H9 (cell line): ENCODE data around the gene KDF1. TPM values are rescaled to one million over a fixed set of nuclear protein-coding genes. Genes with fewer than 3 reads are reported as not detected.

ENCODE experiments used
- DNase-seq: peaks from one replicate; pipeline ENCODE4 v3.0.0-alpha.2; 2017
- H2AFZ ChIP-seq: one replicate; pipeline ENCODE4 v1.6.1; 2013; ENCODE audit warnings: mild to moderate bottlenecking, low read length, control low read depth, moderate library complexity
- H2AK5ac ChIP-seq: 2 replicates; pipeline ENCODE4 v1.6.1; 2013; ENCODE audit warnings: low read length, control low read depth, mixed read lengths; ENCODE audit not compliant: insufficient read length
- H2BK120ac ChIP-seq: one replicate; pipeline ENCODE4 v1.6.1; 2013; ENCODE audit warnings: low read depth, mild to moderate bottlenecking, low read length, control low read depth, inconsistent platforms; ENCODE audit not compliant: poor library complexity, severe bottlenecking
- H2BK12ac ChIP-seq: 2 replicates; pipeline ENCODE4 v1.6.1; 2013; ENCODE audit warnings: low read length, control low read depth, mixed read lengths, low read depth; ENCODE audit not compliant: insufficient read length
- H2BK15ac ChIP-seq: 2 replicates; pipeline ENCODE4 v1.6.1; 2013; ENCODE audit warnings: low read depth, low read length, control low read depth
- H2BK20ac ChIP-seq: one replicate; pipeline ENCODE4 v1.6.1; 2013; ENCODE audit warnings: low read depth, mild to moderate bottlenecking, low read length, control low read depth, inconsistent platforms; ENCODE audit not compliant: poor library complexity, severe bottlenecking
- H2BK5ac ChIP-seq: 2 replicates; pipeline ENCODE4 v1.6.1; 2013; ENCODE audit warnings: low read length, control low read depth, mixed read lengths; ENCODE audit not compliant: insufficient read length
- H3K14ac ChIP-seq: 2 replicates; pipeline ENCODE4 v1.6.1; 2013; ENCODE audit warnings: low read length, control low read depth; ENCODE audit not compliant: insufficient read depth
- H3K18ac ChIP-seq: 2 replicates; pipeline ENCODE4 v1.6.1; 2013; ENCODE audit warnings: low read depth, mild to moderate bottlenecking, mixed read lengths, low read length, control low read depth; ENCODE audit not compliant: insufficient read length
- H3K23ac ChIP-seq: 2 replicates; pipeline ENCODE4 v1.6.1; 2013; ENCODE audit warnings: low read length, control low read depth, mixed read lengths, low read depth; ENCODE audit not compliant: insufficient read length
- H3K23me2 ChIP-seq: 2 replicates; pipeline ENCODE4 v1.6.1; 2013; ENCODE audit warnings: low read depth, mild to moderate bottlenecking, mixed read lengths, low read length, control low read depth; ENCODE audit not compliant: insufficient read length, poor library complexity, severe bottlenecking
- H3K27ac ChIP-seq: 2 replicates; pipeline ENCODE4 v1.5.1; 2013; ENCODE audit warnings: low read length, control low read depth, mixed read lengths, low read depth; ENCODE audit not compliant: insufficient read length
- H3K27me3 ChIP-seq: 2 replicates; pipeline ENCODE4 v1.6.1; 2013; ENCODE audit warnings: low read length, control low read depth, inconsistent platforms; ENCODE audit not compliant: insufficient read depth
- H3K4ac ChIP-seq: 2 replicates; pipeline ENCODE4 v1.6.1; 2013; ENCODE audit warnings: low read depth, mild to moderate bottlenecking, control low read depth, inconsistent platforms, low read length, moderate library complexity
- H3K4me1 ChIP-seq: 2 replicates; pipeline ENCODE4 v1.6.1; 2013; ENCODE audit warnings: low read length, control low read depth, inconsistent platforms; ENCODE audit not compliant: insufficient read depth
- H3K4me2 ChIP-seq: 2 replicates; pipeline ENCODE4 v1.6.1; 2013; ENCODE audit warnings: low read length, control low read depth, mixed read lengths; ENCODE audit not compliant: insufficient read length, insufficient read depth
- H3K56ac ChIP-seq: 2 replicates; pipeline ENCODE4 v1.6.1; 2013; ENCODE audit warnings: low read depth, mild to moderate bottlenecking, mixed read lengths, low read length, control low read depth; ENCODE audit not compliant: insufficient read length
- H3K79me1 ChIP-seq: 2 replicates; pipeline ENCODE4 v1.6.1; 2013; ENCODE audit warnings: low read depth, mild to moderate bottlenecking, moderate library complexity, low read length, control low read depth, inconsistent platforms; ENCODE audit not compliant: insufficient read depth, poor library complexity, severe bottlenecking
- H3K79me2 ChIP-seq: 2 replicates; pipeline ENCODE4 v1.6.1; 2013; ENCODE audit warnings: low read length, control low read depth, inconsistent platforms; ENCODE audit not compliant: insufficient read depth
- H3K9ac ChIP-seq: 2 replicates; pipeline ENCODE4 v1.6.1; 2013; ENCODE audit warnings: low read length, control low read depth, mixed read lengths; ENCODE audit not compliant: insufficient read length; ENCODE audit errors: extremely low read depth
- H3K9me3 ChIP-seq: one replicate; pipeline ENCODE4 v1.6.1; 2013; ENCODE audit warnings: low read depth, low read length, inconsistent platforms; ENCODE audit not compliant: control insufficient read depth
- H3T11ph ChIP-seq: one replicate; pipeline ENCODE4 v1.6.1; 2013; ENCODE audit warnings: mild to moderate bottlenecking, low read length, control low read depth, inconsistent platforms
- H4K20me1 ChIP-seq: one replicate; pipeline ENCODE4 v1.6.1; 2013; ENCODE audit not compliant: control insufficient read depth, insufficient read length, insufficient read depth
- H4K5ac ChIP-seq: 2 replicates; pipeline ENCODE4 v1.6.1; 2013; ENCODE audit warnings: low read depth, mild to moderate bottlenecking, mixed read lengths, low read length, control low read depth; ENCODE audit not compliant: insufficient read length
- H4K8ac ChIP-seq: replicated peaks from 2 replicates; pipeline ENCODE4 v1.6.1; 2013; ENCODE audit warnings: low read length, control low read depth, mixed read lengths, low read depth; ENCODE audit not compliant: insufficient read length
- H4K91ac ChIP-seq: 2 replicates; pipeline ENCODE4 v1.6.1; 2013; ENCODE audit warnings: low read depth, mild to moderate bottlenecking, moderate library complexity, mixed read lengths, low read length, control low read depth; ENCODE audit not compliant: insufficient read length
- H3K27ac Mint-ChIP-seq, 3 experiments: 2 replicates in 2 of 3; 3 replicates in 1 of 3; pipeline ENCODE4 v1.8.0; 2020 to 2021; ENCODE audit warnings: mixed read lengths in 3 of 3, mild to moderate bottlenecking in 1 of 3, moderate library complexity in 1 of 3
- H3K27me3 Mint-ChIP-seq: 2 replicates; pipeline ENCODE4 v1.8.0; 2021; ENCODE audit warnings: low read depth, mild to moderate bottlenecking, moderate library complexity, mixed read lengths
- H3K36me3 Mint-ChIP-seq, 3 experiments: 2 replicates in 2 of 3; 3 replicates in 1 of 3; pipeline ENCODE4 v1.8.0; 2020 to 2021; ENCODE audit warnings: low read depth in 3 of 3, mixed read lengths in 3 of 3; ENCODE audit not compliant: insufficient read depth in 1 of 3
- H3K4me1 Mint-ChIP-seq, 2 experiments: 2 replicates each; pipeline ENCODE4 v1.8.0; 2020; ENCODE audit warnings: mixed read lengths in 2 of 2
- H3K4me3 Mint-ChIP-seq, 2 experiments: 2 replicates in 1 of 2; 3 replicates in 1 of 2; pipeline ENCODE4 v1.8.0; 2020 to 2021; ENCODE audit warnings: mild to moderate bottlenecking in 2 of 2, mixed read lengths in 2 of 2, moderate library complexity in 1 of 2
- H3K9me3 Mint-ChIP-seq, 2 experiments: 2 replicates in 1 of 2; 3 replicates in 1 of 2; pipeline ENCODE4 v1.8.0; 2020; ENCODE audit warnings: mild to moderate bottlenecking in 2 of 2, mixed read lengths in 2 of 2, moderate library complexity in 1 of 2
- WGBS: extraction: QIAGEN DNeasy Blood & Tissue Kit; methylation state at CpG from one replicate; pipeline ENCODE4 v1.1.7; 2013; ENCODE audit warnings: missing lambda C conversion rate, low lambda C conversion rate, mixed read lengths; ENCODE audit not compliant: insufficient read length; ENCODE audit errors: extremely low coverage; 5-methylcytosine and 5-hydroxymethylcytosine counted together
- total RNA-seq: library from RNA; stranded (reverse); gene quantifications from 2 replicates; pipeline ENCODE4 v1.2.1, GENCODE V29; 2021
- TF ChIP-seq, protein P1 (sequence below): fragments of 200-600 bp; sonication (generic); conservative IDR thresholded peaks from 3 replicates; pipeline ENCODE4 v1.8.0; 2021; ENCODE audit warnings: antibody characterized with exemption, mild to moderate bottlenecking

The KDF1 gene
- total RNA-seq, 1 experiment from 2014 or later, result 17.6 TPM

DNA sequence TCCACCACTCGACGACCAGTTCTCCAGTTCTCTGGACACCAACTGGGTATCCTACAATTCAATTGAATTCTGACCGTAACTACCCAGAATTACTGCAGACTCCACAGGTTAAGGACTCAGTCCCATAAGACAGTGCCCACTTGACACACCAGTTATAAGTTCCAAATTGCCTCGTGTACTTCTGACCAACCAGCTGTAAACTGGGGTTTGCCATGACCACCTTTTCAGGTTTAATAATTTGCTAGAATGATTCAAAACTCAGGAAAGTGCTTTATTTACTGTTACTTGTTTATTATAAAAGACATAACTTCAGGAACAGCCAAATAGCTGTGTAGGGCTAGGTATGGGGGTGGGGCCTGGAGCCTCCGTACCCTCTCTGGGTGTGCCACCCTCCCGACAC, 23.4 kb downstream of the KDF1 start:
- Histone ChIP-seq H3K23me2 (no peaks in the 10 kb centered on the region), H2AK5ac (no peak overlapping the region), H2BK20ac (no peak overlapping the region), H3K23ac (no peak overlapping the region), H3T11ph (no peak overlapping the region), H3K56ac (no peak overlapping the region), H3K9ac (no peak overlapping the region), H2AFZ (no peak overlapping the region), H3K18ac (no peak overlapping the region), H3K14ac (no peak overlapping the region), H4K91ac (no peak overlapping the region), H3K79me2 (no peaks in the 10 kb centered on the region; the same call in 1 of the 2 replicates), H2BK5ac (no peak overlapping the region), H3K27me3 (no peaks in the 10 kb centered on the region), H2BK12ac (no peak overlapping the region), H4K8ac (no peak overlapping the region), H3K4me2 (no peak overlapping the region), H2BK120ac (no peak overlapping the region), H3K4ac (no peak overlapping the region), H3K79me1 (peaks cover 4% of the 10 kb centered on the region), H4K20me1 (no peaks in the 10 kb centered on the region), H3K27ac (no peak overlapping the region), H4K5ac (no peak overlapping the region), H3K4me1 (no peaks in the 10 kb centered on the region), H3K9me3 (no peaks in the 10 kb centered on the region), H2BK15ac (no peak overlapping the region)
- Mint-ChIP-seq H3K4me1 (peaks cover 0 to 4% of the 10 kb centered on the region in 2 experiments; a peak in 1 of 4 replicates), H3K27ac (peak overlapping the region in 2 of 3 experiments; percentile 40 to 53; a peak in 4 of 7 replicates), H3K36me3 (peaks cover 26 to 66% (median 46%) of the 10 kb centered on the region in 3 experiments; a peak in 6 of 7 replicates), H3K4me3 (no peak overlapping the region), H3K27me3 (no peaks in the 10 kb centered on the region), H3K9me3 (no peaks in the 10 kb centered on the region; a peak in 1 of 5 replicates)
- WGBS, result no CpG with 5 or more reads among the region's 6 CpGs
- DNase-seq, result no peak
- TF ChIP-seq, protein P1, sequence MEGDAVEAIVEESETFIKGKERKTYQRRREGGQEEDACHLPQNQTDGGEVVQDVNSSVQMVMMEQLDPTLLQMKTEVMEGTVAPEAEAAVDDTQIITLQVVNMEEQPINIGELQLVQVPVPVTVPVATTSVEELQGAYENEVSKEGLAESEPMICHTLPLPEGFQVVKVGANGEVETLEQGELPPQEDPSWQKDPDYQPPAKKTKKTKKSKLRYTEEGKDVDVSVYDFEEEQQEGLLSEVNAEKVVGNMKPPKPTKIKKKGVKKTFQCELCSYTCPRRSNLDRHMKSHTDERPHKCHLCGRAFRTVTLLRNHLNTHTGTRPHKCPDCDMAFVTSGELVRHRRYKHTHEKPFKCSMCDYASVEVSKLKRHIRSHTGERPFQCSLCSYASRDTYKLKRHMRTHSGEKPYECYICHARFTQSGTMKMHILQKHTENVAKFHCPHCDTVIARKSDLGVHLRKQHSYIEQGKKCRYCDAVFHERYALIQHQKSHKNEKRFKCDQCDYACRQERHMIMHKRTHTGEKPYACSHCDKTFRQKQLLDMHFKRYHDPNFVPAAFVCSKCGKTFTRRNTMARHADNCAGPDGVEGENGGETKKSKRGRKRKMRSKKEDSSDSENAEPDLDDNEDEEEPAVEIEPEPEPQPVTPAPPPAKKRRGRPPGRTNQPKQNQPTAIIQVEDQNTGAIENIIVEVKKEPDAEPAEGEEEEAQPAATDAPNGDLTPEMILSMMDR, result no peak
